Calu3 (cell line): ENCODE results near the gene CHST8. TPM values are rescaled to one million over a fixed set of nuclear protein-coding genes. Genes with fewer than 3 reads are reported as not detected.

Experiments used
- BruUV-seq: library from RNA; stranded (reverse); fragments of 400-500 nt; replicated peaks from 2 replicates; lab custom pipeline; 2021; lab: Mats Ljungman, UMichigan
- CTCF ChIA-PET: fragments of 300-600 bp; sonication (Branson Sonifier 250); formaldehyde crosslinking; loops from one replicate; lab custom pipeline; 2022; ENCODE audit warnings: antibody characterized with exemption; lab: Charles Lee
- DNase-seq: peaks from one replicate; pipeline ENCODE4 v3.0.0; 2022
- H3K27ac Mint-ChIP-seq: one replicate; pipeline ENCODE4 v1.8.0; 2022; ENCODE audit warnings: mixed read lengths; ENCODE audit not compliant: unreplicated experiment
- H3K27me3 Mint-ChIP-seq: one replicate; pipeline ENCODE4 v1.8.0; 2022; ENCODE audit warnings: mixed read lengths; ENCODE audit not compliant: unreplicated experiment
- H3K36me3 Mint-ChIP-seq: one replicate; pipeline ENCODE4 v1.8.0; 2022; ENCODE audit warnings: mild to moderate bottlenecking, moderate library complexity, mixed read lengths; ENCODE audit not compliant: insufficient read depth, unreplicated experiment
- H3K4me1 Mint-ChIP-seq: one replicate; pipeline ENCODE4 v1.8.0; 2022; ENCODE audit warnings: mild to moderate bottlenecking, low read depth, mixed read lengths; ENCODE audit not compliant: unreplicated experiment
- H3K4me3 Mint-ChIP-seq: one replicate; pipeline ENCODE4 v1.8.0; 2022; ENCODE audit warnings: mild to moderate bottlenecking, low read depth, moderate library complexity, mixed read lengths; ENCODE audit not compliant: unreplicated experiment
- H3K9me3 Mint-ChIP-seq: one replicate; pipeline ENCODE4 v1.8.0; 2022; ENCODE audit warnings: low read depth, mixed read lengths; ENCODE audit not compliant: unreplicated experiment
- intact Hi-C: fragments of 100-400 bp; cut with micrococcal nuclease; formaldehyde crosslinking; loops from one replicate; pipeline ENCODE4 v1.10.0; 2022; ENCODE audit not compliant: unreplicated experiment
- total RNA-seq: library from RNA; stranded (reverse); gene quantifications from 2 replicates; pipeline ENCODE4 v1.2.3, GENCODE V29; 2022
- TF ChIP-seq, protein P1 (sequence below): fragments of 200-600 bp; IDR thresholded peaks from one replicate; pipeline ENCODE4 v1.8.0; 2022; ENCODE audit warnings: antibody characterized with exemption; ENCODE audit not compliant: unreplicated experiment

Gene CHST8
- total RNA-seq, 1 experiment from 2014 or later: not detected

DNA sequence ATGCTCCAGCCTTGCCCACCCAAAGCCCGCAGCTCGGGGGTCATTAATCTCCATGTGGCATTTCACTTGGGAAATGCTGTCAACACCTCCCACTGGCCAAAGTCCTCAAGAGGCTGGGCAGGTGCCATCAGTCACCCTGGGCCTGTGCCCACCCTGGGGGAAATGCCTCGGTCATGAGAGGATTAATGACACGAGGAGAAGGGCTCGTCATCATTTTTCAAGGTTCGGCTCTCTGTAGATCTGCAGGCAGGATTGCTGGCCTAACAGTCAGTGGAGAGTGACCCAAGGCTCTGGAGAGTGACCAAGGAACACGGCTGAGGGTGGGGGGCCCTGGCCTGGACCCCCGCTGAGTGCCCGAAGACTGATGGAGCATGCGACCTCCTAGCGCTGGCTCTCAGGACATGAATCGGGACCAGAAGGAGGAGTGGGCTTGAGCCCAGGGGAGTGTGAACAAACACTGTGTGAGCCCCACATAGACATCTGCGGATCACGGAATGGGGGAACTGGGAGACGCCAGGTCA lies 159.7 kb downstream of the CHST8 start:
- intact Hi-C loops: no loop called here
- Mint-ChIP-seq H3K27ac (no peak overlapping the region), H3K27me3 (peaks cover 89% of the 10 kb centered on the region)

GRCh38 chr19:33781996-33782395 lies 160.2 kb downstream of the CHST8 start:
- CTCF ChIA-PET: interaction anchor here (0.6 kb wide), 1 partner anchor 170 kb away, joined by 5 read pairs; no protein-coding TSS in a partner anchor
- no peak overlapping the region for H3K27ac Mint-ChIP-seq
- H3K27me3 Mint-ChIP-seq: peaks cover 92% of the 10 kb centered on the region
- BruUV-seq: no TSS peak
- H3K4me1 Mint-ChIP-seq: peaks cover 15% of the 10 kb centered on the region
- no peak overlapping the region for H3K4me3 Mint-ChIP-seq
- no peaks in the 10 kb centered on the region for H3K9me3 Mint-ChIP-seq
- TF ChIP-seq, protein P1, sequence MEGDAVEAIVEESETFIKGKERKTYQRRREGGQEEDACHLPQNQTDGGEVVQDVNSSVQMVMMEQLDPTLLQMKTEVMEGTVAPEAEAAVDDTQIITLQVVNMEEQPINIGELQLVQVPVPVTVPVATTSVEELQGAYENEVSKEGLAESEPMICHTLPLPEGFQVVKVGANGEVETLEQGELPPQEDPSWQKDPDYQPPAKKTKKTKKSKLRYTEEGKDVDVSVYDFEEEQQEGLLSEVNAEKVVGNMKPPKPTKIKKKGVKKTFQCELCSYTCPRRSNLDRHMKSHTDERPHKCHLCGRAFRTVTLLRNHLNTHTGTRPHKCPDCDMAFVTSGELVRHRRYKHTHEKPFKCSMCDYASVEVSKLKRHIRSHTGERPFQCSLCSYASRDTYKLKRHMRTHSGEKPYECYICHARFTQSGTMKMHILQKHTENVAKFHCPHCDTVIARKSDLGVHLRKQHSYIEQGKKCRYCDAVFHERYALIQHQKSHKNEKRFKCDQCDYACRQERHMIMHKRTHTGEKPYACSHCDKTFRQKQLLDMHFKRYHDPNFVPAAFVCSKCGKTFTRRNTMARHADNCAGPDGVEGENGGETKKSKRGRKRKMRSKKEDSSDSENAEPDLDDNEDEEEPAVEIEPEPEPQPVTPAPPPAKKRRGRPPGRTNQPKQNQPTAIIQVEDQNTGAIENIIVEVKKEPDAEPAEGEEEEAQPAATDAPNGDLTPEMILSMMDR: no peak
- DNase-seq: no peak
- intact Hi-C loops: no loop called here
- peaks cover 4% of the 10 kb centered on the region for H3K36me3 Mint-ChIP-seq

More for the DNA sequence above, 159.7 kb downstream of the CHST8 start:
- TF ChIP-seq, protein P1: no peak
- Mint-ChIP-seq H3K4me1 (peaks cover 15% of the 10 kb centered on the region), H3K36me3 (peaks cover 4% of the 10 kb centered on the region), H3K9me3 (no peaks in the 10 kb centered on the region), H3K4me3 (no peak overlapping the region)
- no peak for DNase-seq
- no TSS peak for BruUV-seq
- CTCF ChIA-PET: no interaction called here

- no peak overlapping the region for H3K4me3 Mint-ChIP-seq
- TF ChIP-seq, protein P1: no peak
- no peaks in the 10 kb centered on the region for H3K9me3 Mint-ChIP-seq
- H3K27me3 Mint-ChIP-seq: peaks cover 100% of the 10 kb centered on the region
- peaks cover 1% of the 10 kb centered on the region for H3K4me1 Mint-ChIP-seq
- H3K27ac Mint-ChIP-seq: no peak overlapping the region
- no peak for DNase-seq
- no peaks in the 10 kb centered on the region for H3K36me3 Mint-ChIP-seq
- intact Hi-C loops: no loop called here
- CTCF ChIA-PET: interaction anchor here (1.0 kb wide), 1 partner anchor 10 kb away, joined by 3 read pairs; no protein-coding TSS in a partner anchor
- no TSS peak for BruUV-seq
Measured at GRCh38 chr19:33784432-33784831, 162.7 kb downstream of the CHST8 start.

- no peaks in the 10 kb centered on the region for H3K4me1 Mint-ChIP-seq
- TF ChIP-seq, protein P1: no peak
- BruUV-seq: no TSS peak
- no peaks in the 10 kb centered on the region for H3K36me3 Mint-ChIP-seq
- no peaks in the 10 kb centered on the region for H3K9me3 Mint-ChIP-seq
- H3K27ac Mint-ChIP-seq: no peak overlapping the region
- CTCF ChIA-PET: no interaction called here
- H3K27me3 Mint-ChIP-seq: peaks cover 100% of the 10 kb centered on the region
- H3K4me3 Mint-ChIP-seq: no peak overlapping the region
- no peak for DNase-seq
- intact Hi-C loops: no loop called here
Measured at GRCh38 chr19:33785795-33786194, 164.0 kb downstream of the CHST8 start.
